ENCODE data around the gene TMEFF2. TPM values are rescaled to one million over a fixed set of nuclear protein-coding genes. Genes with fewer than 3 reads are reported as not detected.

The TMEFF2 gene
- total RNA-seq, 2 donors from 2014 or later: 0.21 TPM; not detected in 1

DNA sequence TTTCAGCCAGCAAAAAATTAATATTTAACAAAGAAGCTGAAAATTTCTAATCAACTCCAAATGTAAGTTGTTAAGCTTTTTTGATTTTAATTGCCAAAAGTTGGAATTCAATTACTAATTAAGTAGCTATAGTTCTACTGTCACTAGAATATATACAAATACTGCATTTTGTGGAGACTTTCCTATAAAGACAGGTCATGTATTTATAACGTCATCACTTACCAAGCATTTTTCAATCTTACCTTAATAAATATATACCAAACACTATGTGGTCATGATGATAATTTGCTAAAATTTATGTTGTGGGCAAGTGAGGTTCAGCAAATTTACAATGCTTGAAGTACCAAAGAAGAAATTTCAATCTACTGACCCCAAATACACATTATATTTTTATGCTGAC, 24.2 kb upstream of the TMEFF2 start:
- no peaks in the 10 kb centered on the region for H3K9me3 ChIP-seq
- H3K27ac ChIP-seq: no peak overlapping the region
- DNase-seq (ENCODE audit: low spot score): no peak
- H3K4me1 ChIP-seq (ENCODE audit: control insufficient read depth in 1 of 2, low read depth in 2 of 2): no peaks in the 10 kb centered on the region
- H3K36me3 ChIP-seq: no peaks in the 10 kb centered on the region
- no peak overlapping the region for H3K4me3 ChIP-seq
- TF ChIP-seq, protein P1, sequence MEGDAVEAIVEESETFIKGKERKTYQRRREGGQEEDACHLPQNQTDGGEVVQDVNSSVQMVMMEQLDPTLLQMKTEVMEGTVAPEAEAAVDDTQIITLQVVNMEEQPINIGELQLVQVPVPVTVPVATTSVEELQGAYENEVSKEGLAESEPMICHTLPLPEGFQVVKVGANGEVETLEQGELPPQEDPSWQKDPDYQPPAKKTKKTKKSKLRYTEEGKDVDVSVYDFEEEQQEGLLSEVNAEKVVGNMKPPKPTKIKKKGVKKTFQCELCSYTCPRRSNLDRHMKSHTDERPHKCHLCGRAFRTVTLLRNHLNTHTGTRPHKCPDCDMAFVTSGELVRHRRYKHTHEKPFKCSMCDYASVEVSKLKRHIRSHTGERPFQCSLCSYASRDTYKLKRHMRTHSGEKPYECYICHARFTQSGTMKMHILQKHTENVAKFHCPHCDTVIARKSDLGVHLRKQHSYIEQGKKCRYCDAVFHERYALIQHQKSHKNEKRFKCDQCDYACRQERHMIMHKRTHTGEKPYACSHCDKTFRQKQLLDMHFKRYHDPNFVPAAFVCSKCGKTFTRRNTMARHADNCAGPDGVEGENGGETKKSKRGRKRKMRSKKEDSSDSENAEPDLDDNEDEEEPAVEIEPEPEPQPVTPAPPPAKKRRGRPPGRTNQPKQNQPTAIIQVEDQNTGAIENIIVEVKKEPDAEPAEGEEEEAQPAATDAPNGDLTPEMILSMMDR (IDR thresholded peaks at IDR 0.05): no peak
- no peaks in the 10 kb centered on the region for H3K27me3 ChIP-seq (replicated peaks; ENCODE audit: insufficient read depth)
- ATAC-seq (ENCODE audit: insufficient number of reproducible peaks, low FRiP score, low read depth): no peak

DNA sequence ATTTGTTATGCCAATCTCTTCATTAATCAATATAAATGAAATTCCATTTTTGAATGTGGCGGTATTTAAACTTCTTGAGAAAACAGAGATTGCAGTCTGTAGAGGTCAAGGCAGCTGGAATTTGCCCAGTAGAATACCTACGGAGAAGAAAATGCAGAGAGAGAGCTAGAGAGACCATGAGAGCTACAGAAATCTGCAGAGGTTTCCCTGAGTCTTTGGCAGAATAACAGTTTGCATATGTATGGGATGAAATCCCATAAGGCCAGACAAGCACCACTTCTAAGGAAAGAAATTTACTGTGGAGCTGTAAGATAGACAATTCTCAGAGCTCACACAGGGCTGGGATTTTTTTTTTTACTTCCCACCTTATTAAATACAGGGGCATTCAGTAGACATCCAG, 23.6 kb upstream of the TMEFF2 start:
- H3K27me3 ChIP-seq (replicated peaks; ENCODE audit: insufficient read depth): no peaks in the 10 kb centered on the region
- no peak for DNase-seq (ENCODE audit: low spot score)
- H3K4me3 ChIP-seq: no peak overlapping the region
- H3K36me3 ChIP-seq: no peaks in the 10 kb centered on the region
- ATAC-seq (ENCODE audit: insufficient number of reproducible peaks, low FRiP score, low read depth): no peak
- no peaks in the 10 kb centered on the region for H3K4me1 ChIP-seq (ENCODE audit: control insufficient read depth in 1 of 2, low read depth in 2 of 2)
- H3K9me3 ChIP-seq: no peaks in the 10 kb centered on the region
- TF ChIP-seq, protein P1 (IDR thresholded peaks at IDR 0.05): no peak
- H3K27ac ChIP-seq: no peak overlapping the region

DNA sequence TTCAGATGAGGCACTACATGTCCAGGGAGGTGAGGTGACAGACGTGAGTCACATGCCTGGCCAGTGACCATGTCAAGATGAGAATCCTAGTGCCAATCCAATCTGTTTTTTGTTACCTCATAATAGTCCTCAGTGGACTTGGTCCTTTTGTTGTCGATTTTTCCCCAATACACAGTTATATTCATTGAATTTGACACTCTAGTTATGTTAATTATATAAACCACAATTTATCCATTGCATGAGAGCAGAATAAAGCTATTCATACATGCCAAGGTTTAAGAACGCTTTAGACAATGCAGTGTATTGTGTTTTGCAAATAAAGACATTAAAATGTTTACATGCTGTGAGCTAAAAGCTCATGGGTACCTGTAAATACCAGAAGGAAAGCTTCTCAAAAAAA, 21.6 kb upstream of the TMEFF2 start:
- DNase-seq (ENCODE audit: low spot score) (no peak), ATAC-seq (ENCODE audit: insufficient number of reproducible peaks, low FRiP score, low read depth) (no peak)
- Histone ChIP-seq H3K36me3 (no peaks in the 10 kb centered on the region), H3K27ac (no peak overlapping the region), H3K4me3 (no peak overlapping the region), H3K4me1 (ENCODE audit: control insufficient read depth in 1 of 2, low read depth in 2 of 2) (no peaks in the 10 kb centered on the region), H3K27me3 (replicated peaks; ENCODE audit: insufficient read depth) (no peaks in the 10 kb centered on the region), H3K9me3 (no peaks in the 10 kb centered on the region)
- TF ChIP-seq, protein P1 (IDR thresholded peaks at IDR 0.05): no peak

DNA sequence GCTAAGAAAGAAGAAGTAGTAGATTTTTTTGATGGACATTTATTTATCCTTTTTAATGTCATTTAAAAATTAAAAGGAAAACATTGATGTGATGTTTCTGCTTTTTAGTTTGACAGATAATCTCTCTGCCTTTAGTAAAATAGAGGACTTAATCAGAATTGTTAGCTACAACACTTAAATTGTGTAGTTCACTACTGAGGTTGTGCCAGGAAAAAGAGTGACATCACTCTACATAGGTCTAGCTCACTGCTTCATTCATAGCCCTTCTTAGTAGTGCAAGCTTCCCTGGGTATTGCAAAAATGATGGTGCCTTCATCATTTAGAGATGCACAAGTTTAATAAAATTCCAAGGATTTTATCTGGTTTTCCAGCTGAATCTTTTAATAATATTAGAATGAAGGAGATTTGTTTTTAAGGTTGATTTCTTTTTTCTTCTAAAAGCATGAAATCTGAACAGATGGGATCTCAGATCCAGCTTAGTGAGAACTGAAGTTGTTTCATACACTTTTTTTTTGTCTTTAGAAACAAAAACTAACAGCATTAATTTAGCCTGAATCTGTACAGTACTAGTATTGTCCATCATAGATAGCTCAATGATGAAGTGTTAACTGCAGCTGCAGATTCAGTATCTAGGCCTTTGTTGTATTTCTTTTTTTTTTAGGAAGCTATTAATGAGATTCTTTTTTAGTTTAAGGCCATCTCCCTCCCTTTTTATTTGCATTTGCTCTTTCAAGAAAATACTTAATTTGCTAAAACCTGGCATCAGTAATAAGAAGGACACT, 20.6 kb upstream of the TMEFF2 start:
- no peaks in the 10 kb centered on the region for H3K4me1 ChIP-seq (ENCODE audit: control insufficient read depth in 1 of 2, low read depth in 2 of 2)
- TF ChIP-seq, protein P1 (IDR thresholded peaks at IDR 0.05): no peak
- H3K4me3 ChIP-seq: no peak overlapping the region
- no peak for DNase-seq (ENCODE audit: low spot score)
- no peak for ATAC-seq (ENCODE audit: insufficient number of reproducible peaks, low FRiP score, low read depth)
- no peak overlapping the region for H3K27ac ChIP-seq
- H3K36me3 ChIP-seq: no peaks in the 10 kb centered on the region
- H3K9me3 ChIP-seq: no peaks in the 10 kb centered on the region
- H3K27me3 ChIP-seq (replicated peaks; ENCODE audit: insufficient read depth): no peaks in the 10 kb centered on the region

DNA sequence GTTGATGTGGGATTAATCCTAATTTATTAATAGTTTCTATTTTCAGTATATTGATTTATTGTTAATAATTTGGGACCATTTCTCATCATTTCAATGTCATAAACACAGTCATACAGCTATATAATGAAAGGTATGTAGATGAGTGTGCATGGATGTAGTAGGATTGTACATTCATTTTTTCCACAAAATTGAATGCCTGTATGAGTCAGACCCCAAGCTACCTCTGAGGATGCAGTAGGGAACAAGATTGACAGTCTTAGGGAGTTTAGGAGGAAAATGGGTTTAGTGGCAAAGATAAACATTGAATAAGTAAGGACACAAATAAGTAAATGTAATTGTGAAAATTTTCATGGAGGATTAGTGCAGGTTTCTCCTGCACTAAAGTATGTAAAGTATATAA, 14.1 kb upstream of the TMEFF2 start:
- no peak for ATAC-seq (ENCODE audit: insufficient number of reproducible peaks, low FRiP score, low read depth)
- Histone ChIP-seq H3K27ac (no peak overlapping the region), H3K27me3 (replicated peaks; ENCODE audit: insufficient read depth) (no peaks in the 10 kb centered on the region), H3K4me1 (ENCODE audit: control insufficient read depth in 1 of 2, low read depth in 2 of 2) (no peaks in the 10 kb centered on the region), H3K36me3 (no peaks in the 10 kb centered on the region), H3K4me3 (no peak overlapping the region), H3K9me3 (no peaks in the 10 kb centered on the region)
- DNase-seq (ENCODE audit: low spot score): no peak
- TF ChIP-seq, protein P1 (IDR thresholded peaks at IDR 0.05): no peak

All from thoracic aorta (tissue), 2 donors.